Stimulated activated naive CD8-positive, alpha-beta T cell treated with anti-CD3 and anti-CD28 coated beads, Interleukin-15, amount 100 ng/mL, for 72 hours (primary cell): Measurements from ENCODE around the gene CNN3.

Experiments
- ATAC-seq: fragments of 150-1000 bp; cut with Tn5 transposase; 2 replicates; pipeline ENCODE4 v1.10.0; 2021; ENCODE audit warnings: mild to moderate bottlenecking, moderate library complexity
- DNase-seq, 2 donors: peaks; one replicate each; pipeline ENCODE4 v3.0.0; 2021 to 2022
- H3K27ac Mint-ChIP-seq, 2 donors: one replicate each; pipeline ENCODE4 v1.8.0; 2022; ENCODE audit warnings: mild to moderate bottlenecking in 2 of 2, mixed read lengths in 2 of 2, moderate library complexity in 2 of 2
- H3K27me3 Mint-ChIP-seq: one replicate; pipeline ENCODE4 v1.8.0; 2022; ENCODE audit warnings: mixed read lengths
- H3K4me1 Mint-ChIP-seq: one replicate; pipeline ENCODE4 v1.8.0; 2022; ENCODE audit warnings: mild to moderate bottlenecking, mixed read lengths
- H3K4me3 Mint-ChIP-seq, 2 donors: one replicate each; pipeline ENCODE4 v1.8.0; 2022; ENCODE audit warnings: mild to moderate bottlenecking in 2 of 2, mixed read lengths in 2 of 2, moderate library complexity in 1 of 2
- H3K9me3 Mint-ChIP-seq, 2 donors: one replicate each; pipeline ENCODE4 v1.8.0; 2022; ENCODE audit warnings: mixed read lengths in 2 of 2

Gene CNN3

DNA sequence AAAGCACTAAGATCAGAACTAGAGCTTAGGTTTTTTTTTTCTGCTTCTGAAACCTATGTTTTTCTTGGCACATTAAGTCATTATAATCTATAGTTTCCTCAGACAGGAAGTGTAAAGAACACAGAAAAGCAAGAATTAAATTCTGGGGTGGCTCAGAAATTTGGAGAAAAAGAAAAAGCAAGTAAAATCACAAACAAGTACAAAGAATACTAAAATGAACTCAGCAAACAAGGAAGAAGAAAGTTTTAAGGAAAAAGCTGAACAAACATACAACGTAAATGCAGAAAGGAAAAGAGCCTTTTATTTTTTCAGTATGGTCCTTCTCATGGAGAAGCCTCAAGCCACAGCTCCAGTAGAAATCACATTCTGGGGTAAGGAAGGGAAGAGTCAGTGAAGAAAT is 8.6 kb upstream of the CNN3 start:
- Mint-ChIP-seq H3K27ac (peak overlapping the region in 1 of 2 donors; percentile 3), H3K4me3 (no peak overlapping the region), H3K4me1 (peaks cover 8% of the 10 kb centered on the region), H3K27me3 (no peaks in the 10 kb centered on the region), H3K9me3 (no peaks in the 10 kb centered on the region)
- ATAC-seq: no peak
- no peak for DNase-seq

- Mint-ChIP-seq H3K4me1 (peaks cover 8% of the 10 kb centered on the region), H3K27ac (no peak overlapping the region), H3K9me3 (no peaks in the 10 kb centered on the region), H3K4me3 (no peak overlapping the region), H3K27me3 (no peaks in the 10 kb centered on the region)
- DNase-seq: no peak
- no peak for ATAC-seq
Observed at GRCh38 chr1:94935034-94935433, 8.1 kb upstream of the CNN3 start.

DNA sequence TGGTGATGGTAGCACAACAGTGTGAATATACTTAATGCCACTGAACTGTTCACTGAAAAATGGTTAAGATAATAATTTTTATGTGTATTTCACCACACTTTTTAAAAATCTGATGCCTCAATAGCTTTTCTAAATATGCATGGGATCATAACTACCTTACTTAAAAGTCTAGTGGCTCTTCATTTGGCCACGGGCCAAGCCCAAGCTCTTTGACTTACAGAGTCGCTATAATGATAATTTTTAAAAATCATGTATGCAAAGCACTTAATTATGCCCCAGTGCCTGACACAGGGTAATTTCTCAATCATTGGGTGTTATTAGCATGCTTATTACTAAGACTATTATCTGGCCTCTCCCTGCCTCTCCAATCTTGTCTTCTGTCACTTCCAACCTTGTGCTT is 7.6 kb upstream of the CNN3 start:
- Mint-ChIP-seq H3K9me3 (no peaks in the 10 kb centered on the region), H3K27ac (no peak overlapping the region), H3K4me1 (peaks cover 8% of the 10 kb centered on the region), H3K4me3 (no peak overlapping the region), H3K27me3 (no peaks in the 10 kb centered on the region)
- no peak for ATAC-seq
- no peak for DNase-seq

DNA sequence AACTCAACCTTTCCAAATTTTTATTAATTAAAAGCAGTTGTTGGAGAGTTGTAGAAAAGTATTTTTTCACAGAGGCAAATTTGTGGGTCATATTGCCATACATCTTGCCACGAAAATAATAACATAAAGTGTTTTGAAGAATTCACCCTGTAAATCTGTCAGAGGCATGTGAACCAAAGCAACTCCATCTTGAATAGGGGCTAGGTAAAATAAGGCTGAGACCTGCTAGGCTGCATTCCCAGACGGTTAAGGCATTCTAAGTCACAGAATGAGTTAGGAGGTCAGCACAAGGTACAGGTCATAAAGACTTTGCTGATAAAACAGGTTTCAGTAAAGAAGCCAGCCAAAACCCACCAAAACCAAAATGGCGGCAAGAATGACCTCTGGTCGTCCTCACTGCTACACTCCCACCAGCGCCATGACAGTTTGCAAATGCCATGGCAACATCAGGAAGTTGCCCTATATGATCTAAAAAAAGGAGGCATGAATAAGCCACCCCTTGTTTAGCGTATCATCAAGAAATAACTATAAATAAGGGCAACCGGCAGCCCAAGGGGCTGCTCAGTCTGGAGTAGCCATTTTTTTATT is 4.4 kb upstream of the CNN3 start:
- DNase-seq (no peak), ATAC-seq (no peak)
- Mint-ChIP-seq H3K9me3 (no peaks in the 10 kb centered on the region), H3K4me3 (no peak overlapping the region), H3K27ac (no peak overlapping the region), H3K27me3 (peaks cover 7% of the 10 kb centered on the region), H3K4me1 (peaks cover 15% of the 10 kb centered on the region)

GRCh38 chr1:94929351-94930217 is 2.7 kb upstream of the CNN3 start:
- ATAC-seq (no peak), DNase-seq (no peak)
- H3K27ac Mint-ChIP-seq: no peak overlapping the region
- no peak overlapping the region for H3K4me3 Mint-ChIP-seq
- peaks cover 23% of the 10 kb centered on the region for H3K4me1 Mint-ChIP-seq
- H3K9me3 Mint-ChIP-seq: no peaks in the 10 kb centered on the region
- H3K27me3 Mint-ChIP-seq: peaks cover 19% of the 10 kb centered on the region

GRCh38 chr1:94928293-94928939 is 1.5 kb upstream of the CNN3 start:
- Mint-ChIP-seq H3K27ac (no peak overlapping the region), H3K4me3 (peak overlapping the region; percentile 78 to 86), H3K4me1 (peaks cover 35% of the 10 kb centered on the region), H3K9me3 (no peaks in the 10 kb centered on the region), H3K27me3 (peaks cover 29% of the 10 kb centered on the region)
- ATAC-seq (no peak), DNase-seq (no peak)

GRCh38 chr1:94927405-94928175 is 680 bp upstream of the CNN3 start:
- Mint-ChIP-seq H3K27me3 (peaks cover 29% of the 10 kb centered on the region), H3K27ac (peak overlapping the region; percentile 36 to 71), H3K9me3 (no peaks in the 10 kb centered on the region), H3K4me1 (peaks cover 41% of the 10 kb centered on the region), H3K4me3 (peak overlapping the region; percentile 78 to 86)
- ATAC-seq: no peak
- no peak for DNase-seq

- H3K4me1 Mint-ChIP-seq: peaks cover 41% of the 10 kb centered on the region
- ATAC-seq: peak; percentile 64
- peak overlapping the region in 1 of 2 donors; percentile 43 for H3K27ac Mint-ChIP-seq
- peak overlapping the region; percentile 92 to 93 for H3K4me3 Mint-ChIP-seq
- peaks cover 29% of the 10 kb centered on the region for H3K27me3 Mint-ChIP-seq
- no peaks in the 10 kb centered on the region for H3K9me3 Mint-ChIP-seq
- peak; percentile 49 to 56 for DNase-seq
Observed at GRCh38 chr1:94926126-94926914, 590 bp downstream of the CNN3 start.

GRCh38 chr1:94925561-94926125 is 1.3 kb downstream of the CNN3 start:
- Mint-ChIP-seq H3K27me3 (peaks cover 29% of the 10 kb centered on the region), H3K4me1 (peaks cover 41% of the 10 kb centered on the region), H3K27ac (peak overlapping the region in 1 of 2 donors; percentile 43), H3K9me3 (no peaks in the 10 kb centered on the region), H3K4me3 (peak overlapping the region; percentile 92 to 93)
- no peak for ATAC-seq
- peak in 1 of 2 donors; percentile 4 for DNase-seq

DNA sequence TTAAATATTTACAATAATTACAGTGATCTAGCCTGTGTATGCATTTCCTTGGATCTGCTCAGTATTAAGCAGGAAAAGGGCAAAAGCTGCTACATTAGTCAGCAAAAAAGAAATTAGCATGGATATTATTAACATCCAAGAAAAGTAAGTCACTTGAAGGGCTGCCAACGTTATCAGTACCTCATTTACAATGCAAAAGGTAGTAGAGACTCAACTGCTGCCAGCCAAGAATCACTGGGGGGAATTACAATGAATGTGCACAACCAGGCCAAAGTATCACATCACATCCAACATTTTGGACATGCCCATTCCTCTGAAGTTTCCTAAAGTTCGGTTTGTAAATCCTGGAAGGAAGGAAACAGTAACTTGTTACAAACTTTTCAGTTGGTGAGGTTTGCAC is 1.9 kb downstream of the CNN3 start:
- H3K4me3 Mint-ChIP-seq: peak overlapping the region; percentile 92 to 93
- H3K4me1 Mint-ChIP-seq: peaks cover 41% of the 10 kb centered on the region
- H3K27ac Mint-ChIP-seq: no peak overlapping the region
- peaks cover 29% of the 10 kb centered on the region for H3K27me3 Mint-ChIP-seq
- ATAC-seq: no peak
- H3K9me3 Mint-ChIP-seq: no peaks in the 10 kb centered on the region
- no peak for DNase-seq

GRCh38 chr1:94922761-94923331 is 4.1 kb downstream of the CNN3 start:
- DNase-seq (no peak), ATAC-seq (no peak)
- Mint-ChIP-seq H3K9me3 (no peaks in the 10 kb centered on the region), H3K4me1 (peaks cover 40% of the 10 kb centered on the region), H3K27me3 (peaks cover 27% of the 10 kb centered on the region), H3K4me3 (no peak overlapping the region), H3K27ac (peak overlapping the region in 1 of 2 donors; percentile 7)

DNA sequence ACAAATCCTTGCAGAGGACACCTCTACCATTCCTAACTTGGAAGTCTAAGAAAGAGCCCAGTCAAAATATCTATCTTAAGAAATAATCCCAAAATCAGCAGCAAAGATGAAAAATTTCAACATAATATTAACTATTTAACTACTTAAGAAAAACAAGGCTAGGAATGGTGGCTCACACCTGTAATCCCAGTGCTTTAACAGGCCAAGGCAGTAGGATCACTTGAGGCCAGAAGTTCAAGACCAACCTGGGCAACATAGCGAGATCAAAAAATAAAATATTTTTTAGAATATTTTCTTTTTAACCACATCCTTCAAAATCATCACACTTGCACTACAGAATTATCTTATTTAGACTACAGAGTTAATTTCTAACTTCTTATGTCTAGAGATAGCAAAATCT is 4.9 kb downstream of the CNN3 start:
- DNase-seq: no peak
- ATAC-seq: no peak
- peaks cover 21% of the 10 kb centered on the region for H3K27me3 Mint-ChIP-seq

DNA sequence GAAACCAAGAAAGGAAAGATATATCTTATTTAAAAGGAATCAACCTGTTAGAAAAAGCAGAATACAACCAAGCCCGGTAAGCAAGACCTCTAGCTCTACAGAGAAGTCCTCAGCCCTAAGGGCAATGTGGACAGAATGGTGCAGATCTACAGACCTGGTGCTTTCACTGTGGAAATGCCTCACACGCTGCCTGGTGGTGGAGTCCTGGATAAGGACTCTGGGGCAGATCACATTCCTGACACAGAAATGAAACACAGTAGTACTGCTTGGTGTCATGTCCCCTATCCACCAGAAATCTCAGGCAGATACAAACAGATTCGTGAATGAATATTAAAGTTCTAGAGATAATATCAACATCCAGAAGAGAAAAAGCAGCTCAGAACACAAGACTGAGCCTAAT is 6.8 kb downstream of the CNN3 start:
- Mint-ChIP-seq H3K4me1 (peaks cover 23% of the 10 kb centered on the region), H3K27me3 (peaks cover 10% of the 10 kb centered on the region), H3K9me3 (no peaks in the 10 kb centered on the region), H3K27ac (no peak overlapping the region), H3K4me3 (no peak overlapping the region)
- DNase-seq (no peak), ATAC-seq (no peak)

More for the DNA sequence above, 4.9 kb downstream of the CNN3 start:
- peaks cover 35% of the 10 kb centered on the region for H3K4me1 Mint-ChIP-seq
- no peak overlapping the region for H3K27ac Mint-ChIP-seq
- H3K4me3 Mint-ChIP-seq: no peak overlapping the region
- H3K9me3 Mint-ChIP-seq: no peaks in the 10 kb centered on the region
